ENCODE data around the gene PDZRN3.

Gene PDZRN3

DNA sequence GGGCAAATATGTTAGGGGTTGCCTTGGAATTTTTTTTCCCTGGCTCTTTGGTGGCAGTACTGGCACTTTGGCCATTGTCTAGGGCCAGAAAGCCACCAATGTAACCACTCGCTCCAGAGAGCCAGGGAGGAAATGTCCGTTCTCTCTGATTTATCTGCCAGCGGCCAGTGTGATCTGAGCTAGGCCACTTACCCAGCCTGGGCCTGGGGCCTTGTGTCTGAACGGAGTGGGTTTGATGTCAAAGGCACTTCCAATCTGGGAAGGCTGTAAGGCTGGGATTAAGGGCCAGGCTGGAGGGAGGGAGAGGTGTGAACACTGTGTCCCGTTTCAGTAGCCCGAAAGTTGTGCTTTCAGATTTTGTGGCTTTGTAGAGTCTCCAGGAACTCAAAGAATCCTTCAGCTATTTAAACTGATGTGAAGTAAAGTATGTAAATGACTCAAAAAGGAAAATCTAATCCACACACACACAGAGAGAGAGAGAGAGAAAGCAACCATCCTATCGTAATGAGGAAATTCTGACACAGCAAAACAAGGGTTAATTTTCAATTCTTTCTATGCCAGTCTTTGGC, 271.0 kb downstream of the PDZRN3 start:
- DNase-seq (ENCODE audit: extremely low read depth in 1 of 2, low read depth in 1 of 2), result no peak

- no peak for DNase-seq (ENCODE audit: extremely low read depth in 1 of 2, low read depth in 1 of 2)
Observed at GRCh38 chr3:73352841-73353645, 271.7 kb downstream of the PDZRN3 start.

DNA sequence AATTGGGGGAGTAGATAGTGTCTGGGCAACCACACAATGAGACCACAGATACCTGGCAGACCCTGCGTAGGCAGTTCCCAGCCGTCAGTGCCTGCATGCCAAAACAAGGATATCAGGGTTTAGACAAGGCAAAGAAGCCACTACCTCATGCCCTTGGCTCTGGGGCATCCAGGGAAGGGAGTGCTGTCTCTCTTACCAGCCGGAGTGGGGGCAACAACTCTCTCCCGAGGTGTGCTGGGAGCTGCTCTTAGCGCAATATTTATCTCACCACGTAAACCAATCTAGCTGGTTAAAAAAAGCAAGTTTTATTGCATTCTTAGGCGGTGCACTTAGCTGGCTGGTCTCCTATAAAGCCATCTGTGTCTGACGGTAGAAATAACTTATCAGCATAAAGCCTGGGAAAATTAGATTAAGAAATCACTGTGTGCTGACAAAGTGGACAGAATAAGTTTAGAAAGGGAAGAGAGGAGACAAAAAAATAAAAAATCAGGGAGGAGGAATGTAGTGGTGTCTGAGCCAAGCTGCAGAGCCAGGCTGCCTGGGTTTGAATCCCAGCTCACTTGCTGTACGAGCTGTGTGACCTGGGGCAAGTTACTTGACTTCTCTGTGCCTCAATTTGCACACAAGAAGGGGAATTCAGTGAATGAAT, 273.2 kb downstream of the PDZRN3 start:
- DNase-seq (ENCODE audit: extremely low read depth in 1 of 2, low read depth in 1 of 2), result no peak

GRCh38 chr3:73350996-73351395, 273.7 kb downstream of the PDZRN3 start:
- DNase-seq (ENCODE audit: extremely low read depth in 1 of 2, low read depth in 1 of 2), result no peak

GRCh38 chr3:73349657-73350056, 275.1 kb downstream of the PDZRN3 start:
- no peak for DNase-seq (ENCODE audit: extremely low read depth in 1 of 2, low read depth in 1 of 2)

DNA sequence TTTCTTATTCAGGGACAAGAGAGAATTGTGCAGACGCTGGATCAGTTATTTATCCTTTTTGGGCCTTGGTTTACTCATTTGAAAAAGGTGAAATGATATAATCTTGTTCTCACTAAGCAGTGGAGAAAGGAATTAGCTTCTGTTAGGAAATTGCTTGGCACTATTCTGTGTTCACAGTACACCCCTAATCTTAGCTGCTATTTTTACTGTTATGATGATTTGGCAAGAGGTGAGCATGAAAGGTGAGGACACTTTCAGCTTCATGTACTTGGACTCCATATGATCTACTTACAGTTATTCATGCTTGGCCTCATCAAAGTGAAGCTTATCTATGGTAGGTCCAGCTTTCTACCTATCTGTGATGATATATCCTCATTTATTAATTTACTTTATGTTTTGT, 282.7 kb downstream of the PDZRN3 start:
- no peak for DNase-seq (ENCODE audit: extremely low read depth in 1 of 2, low read depth in 1 of 2)

DNA sequence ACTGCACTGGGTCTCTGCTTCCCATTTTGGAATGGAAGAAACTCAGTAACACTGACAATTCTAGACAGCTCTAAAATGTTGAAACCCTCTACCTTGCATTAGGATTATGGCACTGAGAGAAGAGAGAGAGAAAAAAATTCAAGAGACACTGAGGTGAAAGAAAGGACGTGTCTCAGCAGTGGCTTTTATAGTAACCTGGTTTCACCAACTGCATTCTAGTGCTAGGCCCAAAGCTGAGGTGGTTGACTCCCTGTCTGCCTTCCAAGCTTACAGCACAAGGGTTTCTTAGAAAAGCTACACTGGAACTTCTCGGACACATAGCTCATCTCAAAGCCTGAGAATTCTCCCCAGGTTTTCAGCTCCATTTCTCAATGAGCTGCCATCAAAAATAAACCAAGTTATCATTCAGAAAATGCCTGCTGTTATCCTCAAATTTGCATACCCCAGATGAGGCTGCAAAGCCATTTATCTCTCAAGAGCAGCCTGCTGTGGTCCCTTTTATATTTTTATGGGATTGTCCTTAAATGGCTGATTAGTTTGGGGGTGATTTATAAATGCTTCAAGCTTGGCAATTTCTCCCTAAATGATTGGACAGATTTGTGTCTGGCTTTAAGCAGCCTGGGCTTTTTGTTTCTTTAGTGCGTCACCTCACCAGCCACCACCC, 283.3 kb downstream of the PDZRN3 start:
- DNase-seq (ENCODE audit: extremely low read depth in 1 of 2, low read depth in 1 of 2), result no peak

GRCh38 chr3:73332558-73332957, 292.2 kb downstream of the PDZRN3 start:
- DNase-seq (ENCODE audit: extremely low read depth in 1 of 2, low read depth in 1 of 2), result no peak
